ENCODE results near the gene GSK3B. TPM values are rescaled to one million over a fixed set of nuclear protein-coding genes. Genes with fewer than 3 reads are reported as not detected.

The GSK3B gene
- total RNA-seq, 1 experiment from 2014 or later: 50.0 TPM

DNA sequence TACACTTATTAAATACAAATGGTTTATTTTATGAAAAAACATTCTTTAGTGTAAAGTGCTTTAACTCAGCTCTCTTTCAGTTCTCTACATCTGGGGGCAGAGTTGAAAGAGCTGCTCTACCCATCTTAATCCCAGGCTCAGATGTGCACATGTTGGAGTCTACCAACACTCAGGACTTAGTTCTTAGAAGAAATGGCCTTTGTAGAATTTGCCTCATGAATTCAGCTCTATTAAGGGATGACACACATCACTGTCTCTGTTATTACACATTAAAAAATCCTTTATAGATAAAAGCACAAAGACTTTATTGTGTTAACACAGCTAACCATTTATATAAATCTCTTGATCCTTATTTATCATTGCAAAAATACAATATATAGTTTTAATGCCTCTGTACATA is 31.7 kb upstream of the GSK3B start:
- ChIA-PET RAD21 (ENCODE audit: low non-redundant PET in 1 of 2, low total read pairs in 2 of 2, uncharacterized antibody in 2 of 2, unreplicated experiment in 2 of 2) (no interaction called here), CTCF (no interaction called here), POLR2A (interaction anchor here (1.1 kb wide), 1 partner anchor 30 kb away, joined by 6 read pairs; no protein-coding TSS in a partner anchor)
- H3K27me3 ChIP-seq (ENCODE audit: insufficient read depth, low read length): no peaks in the 10 kb centered on the region
- ATAC-seq: no peak
- BruUV-seq (replicated peaks): no TSS peak
- H3K9me2 ChIP-seq (ENCODE audit: insufficient read depth): no peaks in the 10 kb centered on the region
- H3K9ac ChIP-seq (ENCODE audit: low read length): no peak overlapping the region
- intact Hi-C loops (cut with micrococcal nuclease): no loop called here
- no peaks in the 10 kb centered on the region for H3K9me3 ChIP-seq (ENCODE audit: control insufficient read depth in 1 of 2, insufficient read depth in 1 of 2, low read depth in 1 of 2, low read length in 2 of 2)
- H3K4me3 ChIP-seq (replicated peaks in 1 of 2; ENCODE audit: low read depth in 1 of 2, low read length in 2 of 2): no peak overlapping the region
- TF ChIP-seq EGR1 (IDR thresholded peaks at IDR 0.05; ENCODE audit: low read depth): no peak
- no peak for TF ChIP-seq TCF7L2 (IDR thresholded peaks at IDR 0.05; ENCODE audit: borderline replicate concordance, extremely low read depth, insufficient read depth, insufficient read length)
- TF ChIP-seq, protein P1, sequence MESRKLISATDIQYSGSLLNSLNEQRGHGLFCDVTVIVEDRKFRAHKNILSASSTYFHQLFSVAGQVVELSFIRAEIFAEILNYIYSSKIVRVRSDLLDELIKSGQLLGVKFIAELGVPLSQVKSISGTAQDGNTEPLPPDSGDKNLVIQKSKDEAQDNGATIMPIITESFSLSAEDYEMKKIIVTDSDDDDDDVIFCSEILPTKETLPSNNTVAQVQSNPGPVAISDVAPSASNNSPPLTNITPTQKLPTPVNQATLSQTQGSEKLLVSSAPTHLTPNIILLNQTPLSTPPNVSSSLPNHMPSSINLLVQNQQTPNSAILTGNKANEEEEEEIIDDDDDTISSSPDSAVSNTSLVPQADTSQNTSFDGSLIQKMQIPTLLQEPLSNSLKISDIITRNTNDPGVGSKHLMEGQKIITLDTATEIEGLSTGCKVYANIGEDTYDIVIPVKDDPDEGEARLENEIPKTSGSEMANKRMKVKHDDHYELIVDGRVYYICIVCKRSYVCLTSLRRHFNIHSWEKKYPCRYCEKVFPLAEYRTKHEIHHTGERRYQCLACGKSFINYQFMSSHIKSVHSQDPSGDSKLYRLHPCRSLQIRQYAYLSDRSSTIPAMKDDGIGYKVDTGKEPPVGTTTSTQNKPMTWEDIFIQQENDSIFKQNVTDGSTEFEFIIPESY (IDR thresholded peaks at IDR 0.05; ENCODE audit: extremely low read depth, insufficient replicate concordance, low read length): no peak
- no peak for TF ChIP-seq POLR2A (IDR thresholded peaks at IDR 0.05; ENCODE audit: borderline replicate concordance, extremely low read depth, insufficient read depth, insufficient read length)
- TF ChIP-seq, protein P2, sequence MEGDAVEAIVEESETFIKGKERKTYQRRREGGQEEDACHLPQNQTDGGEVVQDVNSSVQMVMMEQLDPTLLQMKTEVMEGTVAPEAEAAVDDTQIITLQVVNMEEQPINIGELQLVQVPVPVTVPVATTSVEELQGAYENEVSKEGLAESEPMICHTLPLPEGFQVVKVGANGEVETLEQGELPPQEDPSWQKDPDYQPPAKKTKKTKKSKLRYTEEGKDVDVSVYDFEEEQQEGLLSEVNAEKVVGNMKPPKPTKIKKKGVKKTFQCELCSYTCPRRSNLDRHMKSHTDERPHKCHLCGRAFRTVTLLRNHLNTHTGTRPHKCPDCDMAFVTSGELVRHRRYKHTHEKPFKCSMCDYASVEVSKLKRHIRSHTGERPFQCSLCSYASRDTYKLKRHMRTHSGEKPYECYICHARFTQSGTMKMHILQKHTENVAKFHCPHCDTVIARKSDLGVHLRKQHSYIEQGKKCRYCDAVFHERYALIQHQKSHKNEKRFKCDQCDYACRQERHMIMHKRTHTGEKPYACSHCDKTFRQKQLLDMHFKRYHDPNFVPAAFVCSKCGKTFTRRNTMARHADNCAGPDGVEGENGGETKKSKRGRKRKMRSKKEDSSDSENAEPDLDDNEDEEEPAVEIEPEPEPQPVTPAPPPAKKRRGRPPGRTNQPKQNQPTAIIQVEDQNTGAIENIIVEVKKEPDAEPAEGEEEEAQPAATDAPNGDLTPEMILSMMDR (IDR thresholded peaks at IDR 0.05 in 2 of 3, conservative IDR thresholded peaks at IDR 0.05 in 1 of 3; ENCODE audit: borderline replicate concordance in 1 of 3, insufficient read depth in 1 of 3, low read depth in 2 of 3, low read length in 2 of 3): no peak
- no peak for TF ChIP-seq SP1 (IDR thresholded peaks at IDR 0.05; ENCODE audit: low read depth)
- TF ChIP-seq YY1 (IDR thresholded peaks at IDR 0.05; ENCODE audit: extremely low read depth, insufficient replicate concordance, low read depth, low read length): no peak
- no peak for TF ChIP-seq POLR2AphosphoS5 (IDR thresholded peaks at IDR 0.05; ENCODE audit: low read depth, low read length)
- TF ChIP-seq EZH2phosphoT487 (IDR thresholded peaks at IDR 0.05; ENCODE audit: borderline replicate concordance): no peak
- TF ChIP-seq JUND (IDR thresholded peaks at IDR 0.05): no peak
- no peak for TF ChIP-seq EZH2 (IDR thresholded peaks at IDR 0.05)
- no peak for TF ChIP-seq ATF3 (IDR thresholded peaks at IDR 0.05)
- no peak for TF ChIP-seq ELF1 (IDR thresholded peaks at IDR 0.05; ENCODE audit: borderline replicate concordance, low read depth)
- TF ChIP-seq SRF (IDR thresholded peaks at IDR 0.05; ENCODE audit: low read depth): no peak
- no peak for TF ChIP-seq RAD21 (IDR thresholded peaks at IDR 0.05; ENCODE audit: low read depth)
- TF ChIP-seq, protein P3, sequence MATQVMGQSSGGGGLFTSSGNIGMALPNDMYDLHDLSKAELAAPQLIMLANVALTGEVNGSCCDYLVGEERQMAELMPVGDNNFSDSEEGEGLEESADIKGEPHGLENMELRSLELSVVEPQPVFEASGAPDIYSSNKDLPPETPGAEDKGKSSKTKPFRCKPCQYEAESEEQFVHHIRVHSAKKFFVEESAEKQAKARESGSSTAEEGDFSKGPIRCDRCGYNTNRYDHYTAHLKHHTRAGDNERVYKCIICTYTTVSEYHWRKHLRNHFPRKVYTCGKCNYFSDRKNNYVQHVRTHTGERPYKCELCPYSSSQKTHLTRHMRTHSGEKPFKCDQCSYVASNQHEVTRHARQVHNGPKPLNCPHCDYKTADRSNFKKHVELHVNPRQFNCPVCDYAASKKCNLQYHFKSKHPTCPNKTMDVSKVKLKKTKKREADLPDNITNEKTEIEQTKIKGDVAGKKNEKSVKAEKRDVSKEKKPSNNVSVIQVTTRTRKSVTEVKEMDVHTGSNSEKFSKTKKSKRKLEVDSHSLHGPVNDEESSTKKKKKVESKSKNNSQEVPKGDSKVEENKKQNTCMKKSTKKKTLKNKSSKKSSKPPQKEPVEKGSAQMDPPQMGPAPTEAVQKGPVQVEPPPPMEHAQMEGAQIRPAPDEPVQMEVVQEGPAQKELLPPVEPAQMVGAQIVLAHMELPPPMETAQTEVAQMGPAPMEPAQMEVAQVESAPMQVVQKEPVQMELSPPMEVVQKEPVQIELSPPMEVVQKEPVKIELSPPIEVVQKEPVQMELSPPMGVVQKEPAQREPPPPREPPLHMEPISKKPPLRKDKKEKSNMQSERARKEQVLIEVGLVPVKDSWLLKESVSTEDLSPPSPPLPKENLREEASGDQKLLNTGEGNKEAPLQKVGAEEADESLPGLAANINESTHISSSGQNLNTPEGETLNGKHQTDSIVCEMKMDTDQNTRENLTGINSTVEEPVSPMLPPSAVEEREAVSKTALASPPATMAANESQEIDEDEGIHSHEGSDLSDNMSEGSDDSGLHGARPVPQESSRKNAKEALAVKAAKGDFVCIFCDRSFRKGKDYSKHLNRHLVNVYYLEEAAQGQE (IDR thresholded peaks at IDR 0.05; ENCODE audit: low read depth): no peak
- no peak for TF ChIP-seq ZFX (IDR thresholded peaks at IDR 0.05)
- TF ChIP-seq FOSL1 (IDR thresholded peaks at IDR 0.05; ENCODE audit: low read depth): no peak
- H3K27ac ChIP-seq (ENCODE audit: low read depth, low read length): no peak overlapping the region
- no peak for DNase-seq (ENCODE audit: low read depth, low spot score)
- no peak overlapping the region for H2AFZ ChIP-seq (ENCODE audit: low read depth, low read length, poor library complexity, severe bottlenecking)
- no peaks in the 10 kb centered on the region for H3K79me2 ChIP-seq (ENCODE audit: insufficient read depth, low read length)
- H3K4me1 ChIP-seq (ENCODE audit: control insufficient read depth in 1 of 2, insufficient read depth in 2 of 2, low read length in 2 of 2): no peaks in the 10 kb centered on the region
- no peaks in the 10 kb centered on the region for H4K20me1 ChIP-seq (ENCODE audit: insufficient read depth)
- H3K36me3 ChIP-seq (ENCODE audit: control insufficient read depth in 1 of 2, insufficient read depth in 2 of 2, low read length in 2 of 2): no peaks in the 10 kb centered on the region
- H3K4me2 ChIP-seq (ENCODE audit: low read length): no peak overlapping the region

Measured in HCT116 (cell line).